Hepatocyte (in vitro differentiated cells): Measurements from ENCODE around the gene RGL3. TPM values are rescaled to one million over a fixed set of nuclear protein-coding genes. Genes with fewer than 3 reads are reported as not detected.
"Not testable (repeated sequence)": the region's sequence is repeated elsewhere in the genome, so short reads cannot be mapped to it uniquely, and the experiment has no call there.

Source experiments
- DNase-seq: peaks from one replicate; pipeline ENCODE4 v3.0.0-alpha.2; 2016; ENCODE audit warnings: low spot score
- H2AFZ ChIP-seq: fragments of 200-600 bp; sonication (generic); 2 replicates; pipeline ENCODE4 v1.6.0; 2016; ENCODE audit warnings: antibody characterized with exemption, mild to moderate bottlenecking
- H3K27ac ChIP-seq: fragments of 200-600 bp; sonication (generic); 2 replicates; pipeline ENCODE4 v1.5.1; 2016; ENCODE audit warnings: mild to moderate bottlenecking
- H3K27me3 ChIP-seq: fragments of 200-600 bp; sonication (generic); 2 replicates; pipeline ENCODE4 v1.6.1; 2016
- H3K36me3 ChIP-seq: fragments of 200-600 bp; sonication (generic); replicated peaks from 2 replicates; pipeline ENCODE4 v1.5.1; 2016; ENCODE audit warnings: low read depth; ENCODE audit not compliant: insufficient read depth
- H3K4me1 ChIP-seq: fragments of 200-600 bp; sonication (generic); 2 replicates; pipeline ENCODE4 v1.5.1; 2016; ENCODE audit warnings: mild to moderate bottlenecking, moderate library complexity; ENCODE audit not compliant: insufficient read depth
- H3K4me2 ChIP-seq: fragments of 200-600 bp; sonication (generic); 2 replicates; pipeline ENCODE4 v1.6.0; 2016
- H3K4me3 ChIP-seq: fragments of 200-600 bp; sonication (generic); 2 replicates; pipeline ENCODE4 v1.5.1; 2016; ENCODE audit warnings: mild to moderate bottlenecking
- H3K79me2 ChIP-seq: fragments of 200-600 bp; sonication (generic); 2 replicates; pipeline ENCODE4 v1.6.0; 2017; ENCODE audit warnings: mild to moderate bottlenecking
- H3K9me2 ChIP-seq: fragments of 200-600 bp; sonication (generic); replicated peaks from 2 replicates; pipeline ENCODE4 v1.6.0; 2017; ENCODE audit warnings: mild to moderate bottlenecking; ENCODE audit not compliant: insufficient read depth
- H3K9me3 ChIP-seq: fragments of 200-600 bp; sonication (generic); 2 replicates; pipeline ENCODE4 v1.5.1; 2016; ENCODE audit warnings: low read depth, mild to moderate bottlenecking
- H4K20me1 ChIP-seq: fragments of 200-600 bp; sonication (generic); 2 replicates; pipeline ENCODE4 v1.6.0; 2016; ENCODE audit warnings: mild to moderate bottlenecking; ENCODE audit not compliant: insufficient read depth, poor library complexity, severe bottlenecking
- CTCF ChIP-seq: fragments of 200-600 bp; sonication (generic); IDR thresholded peaks from 2 replicates; pipeline ENCODE4 v1.5.1; 2016; ENCODE audit warnings: antibody characterized with exemption, mild to moderate bottlenecking; ENCODE audit not compliant: poor library complexity
- EZH2 ChIP-seq: fragments of 200-600 bp; sonication (generic); IDR thresholded peaks from 2 replicates; pipeline ENCODE4 v1.6.1; 2016; ENCODE audit warnings: antibody characterized with exemption, mild to moderate bottlenecking, borderline replicate concordance
- EZH2phosphoT487 ChIP-seq: fragments of 200-600 bp; sonication (generic); IDR thresholded peaks from one replicate; pipeline ENCODE4 v1.6.1; 2018; ENCODE audit warnings: antibody characterized with exemption, mild to moderate bottlenecking, low read depth, moderate library complexity; ENCODE audit not compliant: unreplicated experiment, severe bottlenecking
- WGBS: methylation state at CpG from one replicate; pipeline ENCODE4 v1.1.6; 2016; ENCODE audit warnings: low lambda C conversion rate; ENCODE audit errors: missing lambda C conversion rate; 5-methylcytosine and 5-hydroxymethylcytosine counted together
- polyA plus RNA-seq: library from polyadenylated mRNA; unstranded; fragments of >200 nt; fragmentation: Nextera tagmentation; extraction: Ambion mirVana; gene quantifications from 2 replicates; pipeline ENCODE4 v1.2.1, GENCODE V29; 2016
- total RNA-seq: library from RNA; depleted of rRNA; stranded (reverse); fragments of >200 nt; gene quantifications from 2 replicates; pipeline ENCODE4 v1.2.3, GENCODE V29; 2014

RGL3 gene
- total and polyA plus RNA-seq, 2 experiments from 2014 or later: 20.6 to 55.6 TPM

GRCh38 chr19:11457115-11457514, 38.0 kb upstream of the RGL3 start:
- no peak overlapping the region for H3K4me2 ChIP-seq
- no peaks in the 10 kb centered on the region for H4K20me1 ChIP-seq
- no peaks in the 10 kb centered on the region for H3K79me2 ChIP-seq
- TF ChIP-seq EZH2phosphoT487: no peak
- TF ChIP-seq EZH2: no peak
- no peak for TF ChIP-seq CTCF
- WGBS: 24% methylated on average over 6 of the region's 18 CpGs
- no peaks in the 10 kb centered on the region for H3K9me3 ChIP-seq
- H3K4me1 ChIP-seq: no peaks in the 10 kb centered on the region
- H3K27me3 ChIP-seq: no peaks in the 10 kb centered on the region
- no peaks in the 10 kb centered on the region for H3K9me2 ChIP-seq
- H3K4me3 ChIP-seq: no peak overlapping the region
- H2AFZ ChIP-seq: no peak overlapping the region
- no peaks in the 10 kb centered on the region for H3K36me3 ChIP-seq
- H3K27ac ChIP-seq: no peak overlapping the region
- peak; percentile 45 for DNase-seq

GRCh38 chr19:11456659-11457058, 37.5 kb upstream of the RGL3 start:
- no peak overlapping the region for H2AFZ ChIP-seq
- H3K27ac ChIP-seq: no peak overlapping the region
- no peak for DNase-seq
- no peaks in the 10 kb centered on the region for H3K79me2 ChIP-seq
- H3K4me1 ChIP-seq: peaks cover 2% of the 10 kb centered on the region
- 91% methylated on average over 7 of the region's 7 CpGs for WGBS
- H3K4me3 ChIP-seq: no peak overlapping the region
- no peaks in the 10 kb centered on the region for H3K27me3 ChIP-seq
- no peaks in the 10 kb centered on the region for H4K20me1 ChIP-seq
- H3K4me2 ChIP-seq: no peak overlapping the region
- no peaks in the 10 kb centered on the region for H3K9me2 ChIP-seq
- TF ChIP-seq EZH2 (no peak), CTCF (no peak), EZH2phosphoT487 (no peak)
- no peaks in the 10 kb centered on the region for H3K36me3 ChIP-seq
- H3K9me3 ChIP-seq: no peaks in the 10 kb centered on the region

- H3K9me2 ChIP-seq, H4K20me1 ChIP-seq, H2AFZ ChIP-seq, H3K27me3 ChIP-seq, H3K4me1 ChIP-seq, H3K79me2 ChIP-seq, H3K4me3 ChIP-seq, DNase-seq, H3K4me2 ChIP-seq, H3K9me3 ChIP-seq, H3K36me3 ChIP-seq, H3K27ac ChIP-seq: not testable (repeated sequence)
- 93% methylated on average over 9 of the region's 9 CpGs for WGBS
Measured at GRCh38 chr19:11455233-11455554, 36.1 kb upstream of the RGL3 start.

- TF ChIP-seq EZH2phosphoT487 (no peak), CTCF (peak; percentile 27)
- Histone ChIP-seq H3K27me3 (no peaks in the 10 kb centered on the region), H3K27ac (no peak overlapping the region), H3K9me3 (no peaks in the 10 kb centered on the region), H3K79me2 (no peaks in the 10 kb centered on the region), H2AFZ (no peak overlapping the region), H3K4me2 (no peak overlapping the region), H4K20me1 (no peaks in the 10 kb centered on the region), H3K9me2 (no peaks in the 10 kb centered on the region), H3K4me1 (peaks cover 2% of the 10 kb centered on the region), H3K36me3 (no peaks in the 10 kb centered on the region), H3K4me3 (no peak overlapping the region)
- WGBS: 87% methylated on average over 17 of the region's 27 CpGs
- DNase-seq: no peak
Measured at GRCh38 chr19:11453468-11454341, 34.6 kb upstream of the RGL3 start.
